Mammary epithelial cell (primary cell): ENCODE measurements around the gene POLR2M.

ENCODE experiments used
- EZH2 ChIP-seq: IDR thresholded peaks from 2 replicates; pipeline ENCODE4 v1.6.1; 2012; ENCODE audit warnings: low read length, inconsistent platforms, borderline replicate concordance
- TF ChIP-seq, protein P1 (sequence below), 2 donors: IDR thresholded peaks in 1 of 2; conservative IDR thresholded peaks in 1 of 2; 2 replicates each; pipeline ENCODE4 v1.5.1; 2011 to 2012; ENCODE audit warnings: inconsistent platforms in 2 of 2, low read length in 2 of 2, mild to moderate bottlenecking in 2 of 2, control low read depth in 1 of 2, low read depth in 1 of 2; ENCODE audit not compliant: insufficient read depth in 1 of 2; ENCODE audit errors: extremely low read depth in 1 of 2

DNA sequence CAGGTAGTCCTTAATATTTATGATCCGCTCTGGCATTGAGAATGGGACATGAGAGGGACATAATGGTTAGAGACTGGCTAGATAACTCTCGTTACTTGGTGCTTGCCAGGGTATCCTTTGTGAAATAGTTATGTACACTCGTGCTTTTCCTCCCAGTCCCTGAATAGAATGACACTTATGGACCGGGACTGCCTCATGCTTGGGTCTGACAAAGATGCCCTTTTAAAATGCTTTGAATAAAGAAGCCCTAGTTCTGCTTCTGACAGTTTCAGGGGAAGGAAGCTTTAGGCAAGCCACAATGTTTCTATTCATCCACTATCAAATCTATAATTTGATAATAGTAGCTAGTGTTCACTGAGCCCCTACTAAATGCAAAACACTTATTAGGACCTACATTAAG, 29.4 kb downstream of the POLR2M start:
- TF ChIP-seq, protein P1, sequence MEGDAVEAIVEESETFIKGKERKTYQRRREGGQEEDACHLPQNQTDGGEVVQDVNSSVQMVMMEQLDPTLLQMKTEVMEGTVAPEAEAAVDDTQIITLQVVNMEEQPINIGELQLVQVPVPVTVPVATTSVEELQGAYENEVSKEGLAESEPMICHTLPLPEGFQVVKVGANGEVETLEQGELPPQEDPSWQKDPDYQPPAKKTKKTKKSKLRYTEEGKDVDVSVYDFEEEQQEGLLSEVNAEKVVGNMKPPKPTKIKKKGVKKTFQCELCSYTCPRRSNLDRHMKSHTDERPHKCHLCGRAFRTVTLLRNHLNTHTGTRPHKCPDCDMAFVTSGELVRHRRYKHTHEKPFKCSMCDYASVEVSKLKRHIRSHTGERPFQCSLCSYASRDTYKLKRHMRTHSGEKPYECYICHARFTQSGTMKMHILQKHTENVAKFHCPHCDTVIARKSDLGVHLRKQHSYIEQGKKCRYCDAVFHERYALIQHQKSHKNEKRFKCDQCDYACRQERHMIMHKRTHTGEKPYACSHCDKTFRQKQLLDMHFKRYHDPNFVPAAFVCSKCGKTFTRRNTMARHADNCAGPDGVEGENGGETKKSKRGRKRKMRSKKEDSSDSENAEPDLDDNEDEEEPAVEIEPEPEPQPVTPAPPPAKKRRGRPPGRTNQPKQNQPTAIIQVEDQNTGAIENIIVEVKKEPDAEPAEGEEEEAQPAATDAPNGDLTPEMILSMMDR (conservative IDR thresholded peaks at IDR 0.05 in 1 of 2, IDR thresholded peaks at IDR 0.05 in 1 of 2; ENCODE audit: extremely low read depth in 1 of 2, insufficient read depth in 1 of 2, low read depth in 1 of 2, low read length in 2 of 2), result no peak
- no peak for TF ChIP-seq EZH2
